ENCODE data around the gene EDDM3A.

Gene EDDM3A

DNA sequence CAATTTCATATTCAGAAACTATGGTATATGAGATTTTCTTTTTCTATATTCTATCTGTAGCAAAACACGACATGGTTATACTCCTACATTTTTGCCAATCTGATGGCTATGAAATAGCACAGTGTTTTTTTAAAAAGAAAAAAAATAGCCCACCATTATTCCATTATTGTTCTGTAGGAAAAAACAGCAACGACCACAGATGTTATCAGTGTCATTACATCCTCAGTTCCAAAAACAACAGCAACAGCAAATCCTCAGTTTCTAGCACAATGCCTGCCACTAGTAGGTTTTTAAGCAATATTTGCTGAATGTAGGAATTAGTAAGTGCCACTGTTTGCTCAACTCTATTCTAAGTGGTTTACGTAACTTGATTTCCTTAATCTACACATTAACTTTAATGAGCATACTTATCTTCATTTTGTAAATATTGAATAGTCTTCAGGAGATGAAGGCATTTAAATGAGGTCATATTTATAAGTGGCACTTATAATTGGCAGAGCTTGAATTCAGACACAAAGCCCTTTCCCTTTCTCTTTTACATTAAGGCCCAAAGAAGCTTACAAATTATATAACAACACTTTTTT lies 43.6 kb downstream of the EDDM3A start:
- Histone ChIP-seq H3K4me2 (ENCODE audit: low read length) (no peak overlapping the region), H3K36me3 (ENCODE audit: control insufficient read depth, low read length) (no peaks in the 10 kb centered on the region), H3K27me3 (ENCODE audit: control insufficient read depth, low read length) (0 out of 2 replicates have a peak, but pooled peaks cover 3% of the 10 kb centered on the region), H3K9me3 (ENCODE audit: control insufficient read depth, insufficient read depth, low read length) (no peaks in the 10 kb centered on the region), H3K4me3 (ENCODE audit: low read length) (no peak overlapping the region), H3K79me2 (ENCODE audit: control insufficient read depth, low read length) (no peaks in the 10 kb centered on the region), H3K4me1 (ENCODE audit: control insufficient read depth, low read length) (no peaks in the 10 kb centered on the region), H3K9me2 (replicated peaks; ENCODE audit: control insufficient read depth, low read length) (no peaks in the 10 kb centered on the region), H3F3A (ENCODE audit: control insufficient read depth, insufficient read depth) (no peaks in the 10 kb centered on the region), H3K27ac (ENCODE audit: low read depth, low read length) (no peak overlapping the region), H4K20me1 (ENCODE audit: control insufficient read depth, insufficient read depth, low read depth, low read length) (no peaks in the 10 kb centered on the region)
- TF ChIP-seq, protein P1, sequence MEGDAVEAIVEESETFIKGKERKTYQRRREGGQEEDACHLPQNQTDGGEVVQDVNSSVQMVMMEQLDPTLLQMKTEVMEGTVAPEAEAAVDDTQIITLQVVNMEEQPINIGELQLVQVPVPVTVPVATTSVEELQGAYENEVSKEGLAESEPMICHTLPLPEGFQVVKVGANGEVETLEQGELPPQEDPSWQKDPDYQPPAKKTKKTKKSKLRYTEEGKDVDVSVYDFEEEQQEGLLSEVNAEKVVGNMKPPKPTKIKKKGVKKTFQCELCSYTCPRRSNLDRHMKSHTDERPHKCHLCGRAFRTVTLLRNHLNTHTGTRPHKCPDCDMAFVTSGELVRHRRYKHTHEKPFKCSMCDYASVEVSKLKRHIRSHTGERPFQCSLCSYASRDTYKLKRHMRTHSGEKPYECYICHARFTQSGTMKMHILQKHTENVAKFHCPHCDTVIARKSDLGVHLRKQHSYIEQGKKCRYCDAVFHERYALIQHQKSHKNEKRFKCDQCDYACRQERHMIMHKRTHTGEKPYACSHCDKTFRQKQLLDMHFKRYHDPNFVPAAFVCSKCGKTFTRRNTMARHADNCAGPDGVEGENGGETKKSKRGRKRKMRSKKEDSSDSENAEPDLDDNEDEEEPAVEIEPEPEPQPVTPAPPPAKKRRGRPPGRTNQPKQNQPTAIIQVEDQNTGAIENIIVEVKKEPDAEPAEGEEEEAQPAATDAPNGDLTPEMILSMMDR (IDR thresholded peaks at IDR 0.05; ENCODE audit: low read depth, low read length, poor library complexity, severe bottlenecking), result no peak
- no peak for TF ChIP-seq EZH2phosphoT487 (IDR thresholded peaks at IDR 0.05; ENCODE audit: borderline replicate concordance, low read length)

DNA sequence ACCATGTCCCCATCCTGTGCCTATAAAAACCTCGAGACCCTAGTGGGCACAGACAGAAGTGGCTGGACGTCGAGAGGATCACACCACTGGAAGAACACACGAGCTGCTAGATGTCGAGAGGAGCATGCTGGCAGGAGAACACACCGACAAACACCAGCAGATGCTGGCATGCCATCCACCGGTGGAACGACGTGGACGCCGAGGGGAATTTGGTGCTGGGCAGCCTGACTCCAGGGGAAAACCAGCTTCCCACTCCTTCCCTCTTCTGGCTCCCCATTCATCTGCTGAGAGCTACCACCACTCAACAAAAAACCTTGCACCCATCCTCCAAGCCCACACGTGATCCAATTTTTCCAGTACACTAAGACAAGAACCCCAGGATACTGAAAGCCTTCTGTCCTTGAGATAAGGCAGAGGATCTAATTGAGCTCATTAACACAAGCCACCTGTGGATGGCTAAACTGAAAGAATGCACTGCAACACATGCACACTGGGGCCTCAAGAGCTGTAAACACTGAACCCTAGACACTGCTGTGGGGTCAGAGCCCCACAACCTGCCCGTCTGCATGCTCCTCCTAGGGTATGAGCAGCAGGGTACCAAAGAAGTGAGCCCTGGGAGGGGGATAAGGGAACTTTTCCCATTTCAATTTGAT lies 44.9 kb downstream of the EDDM3A start:
- Histone ChIP-seq H3K4me1 (ENCODE audit: control insufficient read depth, low read length) (no peaks in the 10 kb centered on the region), H3K79me2 (ENCODE audit: control insufficient read depth, low read length) (no peaks in the 10 kb centered on the region), H3K27ac (ENCODE audit: low read depth, low read length) (no peak overlapping the region), H3K27me3 (ENCODE audit: control insufficient read depth, low read length) (0 out of 2 replicates have a peak, but pooled peaks cover 3% of the 10 kb centered on the region), H4K20me1 (ENCODE audit: control insufficient read depth, insufficient read depth, low read depth, low read length) (no peaks in the 10 kb centered on the region), H3K4me3 (ENCODE audit: low read length) (no peak overlapping the region), H3K4me2 (ENCODE audit: low read length) (no peak overlapping the region), H3K36me3 (ENCODE audit: control insufficient read depth, low read length) (no peaks in the 10 kb centered on the region), H3F3A (ENCODE audit: control insufficient read depth, insufficient read depth) (no peaks in the 10 kb centered on the region), H3K9me3 (ENCODE audit: control insufficient read depth, insufficient read depth, low read length) (no peaks in the 10 kb centered on the region), H3K9me2 (replicated peaks; ENCODE audit: control insufficient read depth, low read length) (no peaks in the 10 kb centered on the region)
- TF ChIP-seq, protein P1 (IDR thresholded peaks at IDR 0.05; ENCODE audit: low read depth, low read length, poor library complexity, severe bottlenecking), result no peak
- TF ChIP-seq EZH2phosphoT487 (IDR thresholded peaks at IDR 0.05; ENCODE audit: borderline replicate concordance, low read length), result no peak

DNA sequence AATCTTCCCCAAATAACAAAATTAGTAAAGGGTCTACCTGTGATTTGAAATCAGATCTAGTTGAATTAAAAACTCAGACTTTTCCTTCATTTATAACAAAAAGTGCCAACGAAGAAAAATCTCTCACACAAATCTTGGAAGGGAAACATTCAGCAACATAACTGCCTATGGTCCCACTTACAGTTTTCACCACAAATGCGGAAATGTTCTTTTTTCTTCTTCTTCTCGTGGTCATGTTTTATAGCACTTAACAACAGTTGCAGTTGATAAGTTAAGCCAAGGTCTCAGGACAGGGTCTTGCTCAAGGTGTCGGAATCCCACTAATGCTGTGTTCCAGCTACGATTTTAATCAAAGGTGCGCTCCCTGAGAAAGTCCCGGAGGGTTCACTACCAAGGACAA lies 45.5 kb downstream of the EDDM3A start:
- no peak for TF ChIP-seq EZH2phosphoT487 (IDR thresholded peaks at IDR 0.05; ENCODE audit: borderline replicate concordance, low read length)
- TF ChIP-seq, protein P1 (IDR thresholded peaks at IDR 0.05; ENCODE audit: low read depth, low read length, poor library complexity, severe bottlenecking), result no peak
- Histone ChIP-seq H3K4me3 (ENCODE audit: low read length) (no peak overlapping the region), H3K4me1 (ENCODE audit: control insufficient read depth, low read length) (no peaks in the 10 kb centered on the region), H3K9me2 (replicated peaks; ENCODE audit: control insufficient read depth, low read length) (no peaks in the 10 kb centered on the region), H3K36me3 (ENCODE audit: control insufficient read depth, low read length) (no peaks in the 10 kb centered on the region), H3K27ac (ENCODE audit: low read depth, low read length) (no peak overlapping the region), H3K79me2 (ENCODE audit: control insufficient read depth, low read length) (no peaks in the 10 kb centered on the region), H4K20me1 (ENCODE audit: control insufficient read depth, insufficient read depth, low read depth, low read length) (no peaks in the 10 kb centered on the region), H3K9me3 (ENCODE audit: control insufficient read depth, insufficient read depth, low read length) (no peaks in the 10 kb centered on the region), H3K27me3 (ENCODE audit: control insufficient read depth, low read length) (0 out of 2 replicates have a peak, but pooled peaks cover 3% of the 10 kb centered on the region), H3K4me2 (ENCODE audit: low read length) (no peak overlapping the region), H3F3A (ENCODE audit: control insufficient read depth, insufficient read depth) (no peaks in the 10 kb centered on the region)
